KOPT-K1 (cell line): ENCODE measurements around the gene INO80C.

Experiments
- H3K27ac ChIP-seq: fragments of 200-600 bp; sonication (generic); 2 replicates; pipeline ENCODE4 v1.5.1; 2016; ENCODE audit warnings: antibody characterized with exemption, mild to moderate bottlenecking, low read depth, low read length; ENCODE audit not compliant: poor library complexity, severe bottlenecking
- H3K36me3 ChIP-seq: fragments of 200-600 bp; sonication (generic); 2 replicates; pipeline ENCODE4 v1.5.1; 2017; ENCODE audit warnings: antibody characterized with exemption, mild to moderate bottlenecking, low read length, moderate library complexity; ENCODE audit not compliant: insufficient read depth
- H3K9me3 ChIP-seq: fragments of 200-600 bp; sonication (generic); 2 replicates; pipeline ENCODE4 v1.5.1; 2017; ENCODE audit warnings: antibody characterized with exemption, low read length, mild to moderate bottlenecking; ENCODE audit not compliant: insufficient read depth, poor library complexity, severe bottlenecking

INO80C gene

GRCh38 chr18:35485852-35486251 lies 11.9 kb downstream of the INO80C start:
- H3K36me3 ChIP-seq = no peaks in the 10 kb centered on the region
- no peaks in the 10 kb centered on the region for H3K9me3 ChIP-seq
- H3K27ac ChIP-seq = no peak overlapping the region

- no peaks in the 10 kb centered on the region for H3K36me3 ChIP-seq
- no peak overlapping the region for H3K27ac ChIP-seq
- H3K9me3 ChIP-seq = no peaks in the 10 kb centered on the region
These were observed 13.7 kb downstream of the INO80C start for GRCh38 chr18:35484034-35484433.

- no peaks in the 10 kb centered on the region for H3K9me3 ChIP-seq
- H3K27ac ChIP-seq = no peak overlapping the region
- no peaks in the 10 kb centered on the region for H3K36me3 ChIP-seq
These were observed 15.8 kb downstream of the INO80C start for GRCh38 chr18:35481960-35482366.

GRCh38 chr18:35479911-35480586 lies 17.7 kb downstream of the INO80C start:
- H3K27ac ChIP-seq = no peak overlapping the region
- H3K36me3 ChIP-seq = no peaks in the 10 kb centered on the region
- no peaks in the 10 kb centered on the region for H3K9me3 ChIP-seq

- no peaks in the 10 kb centered on the region for H3K9me3 ChIP-seq
- H3K36me3 ChIP-seq = no peaks in the 10 kb centered on the region
- H3K27ac ChIP-seq = no peak overlapping the region
These were observed 19.0 kb downstream of the INO80C start for GRCh38 chr18:35478520-35479435.

- Histone ChIP-seq H3K27ac (no peak overlapping the region), H3K9me3 (no peaks in the 10 kb centered on the region), H3K36me3 (no peaks in the 10 kb centered on the region)
These were observed 19.8 kb downstream of the INO80C start for GRCh38 chr18:35477974-35478373.

- no peak overlapping the region for H3K27ac ChIP-seq
These were observed 20.3 kb downstream of the INO80C start for GRCh38 chr18:35477497-35477896.

GRCh38 chr18:35474884-35475283 lies 22.9 kb downstream of the INO80C start:
- no peaks in the 10 kb centered on the region for H3K9me3 ChIP-seq
- H3K36me3 ChIP-seq = no peaks in the 10 kb centered on the region; the same call in 1 of the 2 replicates
- no peak overlapping the region for H3K27ac ChIP-seq

More at GRCh38 chr18:35477497-35477896, 20.3 kb downstream of the INO80C start:
- Histone ChIP-seq H3K36me3 (no peaks in the 10 kb centered on the region; the same call in 1 of the 2 replicates), H3K9me3 (no peaks in the 10 kb centered on the region)

GRCh38 chr18:35473562-35473961 lies 24.2 kb downstream of the INO80C start:
- Histone ChIP-seq H3K36me3 (no peaks in the 10 kb centered on the region; the same call in 1 of the 2 replicates), H3K9me3 (no peaks in the 10 kb centered on the region), H3K27ac (no peak overlapping the region)

- H3K27ac ChIP-seq = no peak overlapping the region
- H3K36me3 ChIP-seq = no peaks in the 10 kb centered on the region; the same call in 1 of the 2 replicates
- no peaks in the 10 kb centered on the region for H3K9me3 ChIP-seq
These were observed 27.3 kb downstream of the INO80C start for GRCh38 chr18:35470435-35470834.

- no peaks in the 10 kb centered on the region; the same call in 1 of the 2 replicates for H3K36me3 ChIP-seq
- H3K27ac ChIP-seq = no peak overlapping the region
- H3K9me3 ChIP-seq = no peaks in the 10 kb centered on the region
These were observed 28.0 kb downstream of the INO80C start for GRCh38 chr18:35469725-35470124.

- H3K36me3 ChIP-seq = no peaks in the 10 kb centered on the region; the same call in 1 of the 2 replicates
- H3K9me3 ChIP-seq = no peaks in the 10 kb centered on the region
- H3K27ac ChIP-seq = no peak overlapping the region
These were observed 29.0 kb downstream of the INO80C start for GRCh38 chr18:35468711-35469110.

GRCh38 chr18:35467624-35468016 lies 30.1 kb downstream of the INO80C start:
- no peak overlapping the region for H3K27ac ChIP-seq

GRCh38 chr18:35466815-35467623 lies 30.7 kb downstream of the INO80C start:
- Histone ChIP-seq H3K27ac (no peak overlapping the region), H3K36me3 (no peaks in the 10 kb centered on the region), H3K9me3 (no peaks in the 10 kb centered on the region)

More at GRCh38 chr18:35467624-35468016, 30.1 kb downstream of the INO80C start:
- no peaks in the 10 kb centered on the region; the same call in 1 of the 2 replicates for H3K36me3 ChIP-seq
- no peaks in the 10 kb centered on the region for H3K9me3 ChIP-seq

- no peaks in the 10 kb centered on the region for H3K9me3 ChIP-seq
- no peak overlapping the region for H3K27ac ChIP-seq
- H3K36me3 ChIP-seq = no peaks in the 10 kb centered on the region
These were observed 31.4 kb downstream of the INO80C start for GRCh38 chr18:35466334-35466733.
